ENCODE data around the gene ARMC3. TPM values are rescaled to one million over a fixed set of nuclear protein-coding genes. Genes with fewer than 3 reads are reported as not detected.

The ARMC3 gene
- total RNA-seq, result not detected in 2 replicates

GRCh38 chr10:22927661-22928403 lies at the start of gene ARMC3:
Gene ARMC3, plus strand, starts transcription at chr10:22928053. Its CDS starts 3,944 bp downstream, at chr10:22931997.

Other genes starting within 250 kb of the ARMC3 start
- gene PIP4K2A, start 213.5 kb upstream of the ARMC3 start, total RNA-seq, result 23.2 and 36.0 TPM in 2 replicates
- gene MSRB2, start 167.5 kb downstream of the ARMC3 start, total RNA-seq, result 12.7 and 14.6 TPM in 2 replicates